ENCODE results near the gene BTBD16. TPM values are rescaled to one million over a fixed set of nuclear protein-coding genes. Genes with fewer than 3 reads are reported as not detected.

The BTBD16 gene
- total RNA-seq, 2 experiments from 2014 or later = not detected

DNA sequence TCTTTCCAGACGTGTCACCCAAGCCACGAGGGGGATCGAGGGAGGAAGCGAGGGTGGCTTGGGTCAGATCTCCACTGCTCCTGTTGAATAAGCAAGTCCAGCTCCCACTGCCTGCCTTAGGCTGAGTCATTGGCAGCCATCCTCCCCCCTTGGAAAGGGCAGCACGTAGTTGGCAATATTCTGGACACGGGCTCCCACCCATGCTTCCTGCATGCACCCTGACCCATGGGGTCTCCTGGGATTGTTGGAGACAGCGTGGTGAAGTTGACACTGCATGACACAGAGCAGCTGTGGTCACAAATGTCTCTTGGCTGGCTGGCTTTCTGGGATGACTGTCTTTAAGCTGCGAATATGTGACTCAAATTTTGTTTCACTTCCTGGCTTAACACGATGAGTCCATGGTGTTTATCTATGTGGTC, 11.2 kb downstream of the BTBD16 start:
- ChIA-PET POLR2A (no interaction called here), CTCF (interaction anchor here (1.0 kb wide), 1 partner anchor 17 kb away, joined by 3 read pairs; no protein-coding TSS in a partner anchor)
- ATAC-seq (no peak), DNase-seq (no peak)
- Mint-ChIP-seq H3K4me1 (ENCODE audit: low read depth) (no peaks in the 10 kb centered on the region), H3K27ac (no peak overlapping the region), H3K9me3 (ENCODE audit: insufficient read depth) (no peaks in the 10 kb centered on the region), H3K27me3 (ENCODE audit: low read depth) (peaks cover 15% of the 10 kb centered on the region), H3K4me3 (no peak overlapping the region), H3K36me3 (ENCODE audit: low read depth) (no peaks in the 10 kb centered on the region)

DNA sequence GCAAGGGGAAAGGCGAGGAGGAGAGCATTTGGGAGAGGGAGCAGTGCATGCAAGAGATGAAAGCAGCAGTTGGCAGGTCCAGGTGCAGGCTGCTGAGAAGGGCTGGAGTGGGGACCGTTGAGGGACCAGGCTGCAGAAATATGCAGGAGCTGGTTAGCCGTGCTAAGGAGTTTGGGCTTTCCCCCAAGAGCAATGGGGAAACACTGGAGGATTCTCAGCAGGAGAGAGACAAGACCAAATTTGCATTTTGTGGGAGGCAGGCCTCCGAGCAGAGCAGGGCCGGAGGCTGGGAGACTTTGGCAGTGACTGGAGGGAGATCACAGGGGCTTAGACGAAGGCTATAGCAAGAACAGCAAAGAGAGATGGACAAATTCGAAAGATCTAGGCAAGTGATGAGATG, 11.8 kb downstream of the BTBD16 start:
- no peak for ATAC-seq
- Mint-ChIP-seq H3K36me3 (ENCODE audit: low read depth) (no peaks in the 10 kb centered on the region), H3K9me3 (ENCODE audit: insufficient read depth) (no peaks in the 10 kb centered on the region), H3K4me1 (ENCODE audit: low read depth) (no peaks in the 10 kb centered on the region), H3K27ac (no peak overlapping the region), H3K27me3 (ENCODE audit: low read depth) (peaks cover 15% of the 10 kb centered on the region), H3K4me3 (no peak overlapping the region)
- POLR2A ChIA-PET = no interaction called here
- no peak for DNase-seq
- CTCF ChIA-PET = interaction anchor here (1.0 kb wide), 1 partner anchor 16 kb away, joined by 3 read pairs; no protein-coding TSS in a partner anchor

DNA sequence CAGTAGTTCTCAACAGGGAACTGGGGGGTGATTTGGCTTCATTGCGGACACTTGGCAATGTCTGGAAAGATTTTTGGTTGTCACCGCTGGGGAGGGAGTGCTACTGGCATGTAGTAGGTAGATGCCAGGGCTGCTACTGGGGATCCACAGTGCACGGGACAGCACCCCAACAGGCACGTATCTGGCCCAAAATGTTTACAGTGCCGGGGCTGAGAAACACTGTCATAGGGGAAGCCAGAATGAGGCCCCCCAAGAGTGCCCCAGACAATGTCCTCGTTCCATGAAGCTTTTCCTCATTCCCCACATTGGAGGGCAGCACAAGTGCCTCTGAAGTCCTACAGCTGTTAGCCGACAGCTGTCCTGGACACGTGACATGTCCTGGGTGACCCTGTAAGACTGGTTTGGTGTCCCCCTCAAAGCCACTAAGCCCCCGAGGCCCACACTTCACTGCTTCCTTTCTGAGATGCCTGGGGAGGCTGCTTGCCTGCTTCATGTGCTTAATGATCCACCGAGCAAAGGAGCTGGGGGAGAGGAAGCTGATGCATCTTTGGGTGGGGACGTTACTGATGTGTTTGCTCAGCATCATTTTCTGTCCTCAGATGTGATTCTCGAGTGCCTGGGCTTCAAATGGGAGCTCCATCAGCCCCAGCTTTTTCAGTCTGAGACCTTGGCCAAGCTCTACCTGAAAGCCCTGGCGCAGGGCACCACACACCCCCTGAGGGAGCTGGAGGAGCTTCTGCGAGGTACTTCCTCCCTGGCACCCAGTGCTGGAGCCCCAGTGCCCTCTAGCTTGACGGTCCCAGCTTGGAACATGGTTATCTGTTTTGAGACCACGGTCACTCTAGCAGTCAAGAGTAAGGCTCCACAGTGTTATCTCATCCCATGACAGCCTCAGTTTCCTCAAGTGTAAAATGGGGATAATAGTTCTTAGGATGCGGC, 14.7 kb downstream of the BTBD16 start:
- H3K27me3 Mint-ChIP-seq (ENCODE audit: low read depth) = peaks cover 11% of the 10 kb centered on the region
- H3K4me1 Mint-ChIP-seq (ENCODE audit: low read depth) = peaks cover 4% of the 10 kb centered on the region
- DNase-seq (no peak), ATAC-seq (no peak)
- no peaks in the 10 kb centered on the region for H3K9me3 Mint-ChIP-seq (ENCODE audit: insufficient read depth)
- POLR2A ChIA-PET = no interaction called here
- CTCF ChIA-PET = interaction anchor here (1.6 kb wide), 1 partner anchor 13 kb away, joined by 8 read pairs; no protein-coding TSS in a partner anchor
- no peaks in the 10 kb centered on the region for H3K36me3 Mint-ChIP-seq (ENCODE audit: low read depth)
- no peak overlapping the region for H3K27ac Mint-ChIP-seq
- no peak overlapping the region for H3K4me3 Mint-ChIP-seq

DNA sequence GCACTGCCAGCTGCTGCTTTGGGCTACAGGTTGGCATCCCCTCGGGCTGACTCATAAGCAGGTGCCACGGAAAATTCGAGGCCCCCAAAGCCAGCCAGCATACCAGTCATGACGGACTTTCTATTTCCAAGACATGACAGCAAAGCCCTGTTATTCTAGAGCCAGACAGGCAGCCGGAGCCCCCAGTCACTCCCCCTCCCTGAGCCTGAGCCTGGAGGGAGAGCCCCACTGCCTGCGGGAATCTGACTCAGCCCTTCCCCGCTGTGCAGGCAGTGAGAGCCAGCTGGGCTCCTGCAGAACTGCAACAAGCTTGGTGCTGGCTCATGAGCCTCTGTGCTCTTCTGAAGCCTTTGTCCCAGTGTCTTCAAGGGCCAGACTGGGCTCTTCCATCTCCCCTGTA, 15.8 kb downstream of the BTBD16 start:
- DNase-seq (no peak), ATAC-seq (no peak)
- POLR2A ChIA-PET = no interaction called here
- H3K4me1 Mint-ChIP-seq (ENCODE audit: low read depth) = peaks cover 4% of the 10 kb centered on the region
- no peak overlapping the region for H3K4me3 Mint-ChIP-seq
- CTCF ChIA-PET = interaction anchor here (1.6 kb wide), 1 partner anchor 12 kb away, joined by 8 read pairs; no protein-coding TSS in a partner anchor
- H3K27me3 Mint-ChIP-seq (ENCODE audit: low read depth) = peaks cover 8% of the 10 kb centered on the region
- H3K36me3 Mint-ChIP-seq (ENCODE audit: low read depth) = no peaks in the 10 kb centered on the region
- no peak overlapping the region for H3K27ac Mint-ChIP-seq
- no peaks in the 10 kb centered on the region for H3K9me3 Mint-ChIP-seq (ENCODE audit: insufficient read depth)

DNA sequence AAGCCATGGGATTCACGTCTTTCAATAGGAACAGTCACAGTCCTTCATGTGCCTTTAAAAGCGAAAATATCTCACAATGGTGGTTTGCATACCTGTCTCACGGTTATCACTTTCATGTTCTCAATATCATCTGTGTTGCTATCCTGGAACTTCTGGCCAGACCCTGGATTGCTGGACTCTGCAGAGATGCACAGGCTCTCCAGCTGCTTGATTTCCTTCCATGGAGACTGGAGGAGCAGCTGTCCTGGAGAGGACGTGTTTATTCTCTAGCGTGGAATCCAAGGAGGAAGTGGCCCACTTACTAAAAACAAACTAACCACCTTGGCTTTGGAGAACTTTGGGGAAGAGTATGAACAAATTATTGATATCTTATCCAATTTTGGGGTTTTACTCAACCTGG, 16.5 kb downstream of the BTBD16 start:
- peaks cover 7% of the 10 kb centered on the region for H3K27me3 Mint-ChIP-seq (ENCODE audit: low read depth)
- DNase-seq (no peak), ATAC-seq (no peak)
- H3K36me3 Mint-ChIP-seq (ENCODE audit: low read depth) = no peaks in the 10 kb centered on the region
- CTCF ChIA-PET = interaction anchor here (1.4 kb wide), 1 partner anchor 12 kb away, joined by 3 read pairs; no protein-coding TSS in a partner anchor
- H3K9me3 Mint-ChIP-seq (ENCODE audit: insufficient read depth) = no peaks in the 10 kb centered on the region
- H3K27ac Mint-ChIP-seq = no peak overlapping the region
- POLR2A ChIA-PET = no interaction called here
- H3K4me3 Mint-ChIP-seq = no peak overlapping the region
- H3K4me1 Mint-ChIP-seq (ENCODE audit: low read depth) = peaks cover 4% of the 10 kb centered on the region

DNA sequence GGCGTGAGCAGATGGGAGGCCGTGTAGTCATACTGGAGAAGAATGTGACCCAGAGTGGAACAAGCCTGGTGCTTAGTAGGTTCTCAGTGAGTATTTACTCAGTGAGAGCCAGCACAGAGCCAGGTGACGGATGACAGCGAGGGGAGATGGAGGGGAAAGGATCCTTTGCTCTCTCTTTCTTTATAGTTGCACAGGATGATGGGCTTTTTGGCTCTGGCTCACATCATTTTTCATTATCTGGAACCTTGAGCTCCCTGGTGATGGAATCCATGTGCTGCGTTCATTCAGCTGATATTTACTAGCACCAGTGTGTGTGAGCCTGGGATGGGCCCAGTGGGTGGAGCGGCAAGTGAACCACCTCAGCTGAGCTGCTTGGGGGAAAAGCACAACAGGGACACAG, 17.2 kb downstream of the BTBD16 start:
- H3K4me3 Mint-ChIP-seq = no peak overlapping the region
- H3K27ac Mint-ChIP-seq = no peak overlapping the region
- ChIA-PET POLR2A (no interaction called here), CTCF (interaction anchor here (1.4 kb wide), 1 partner anchor 11 kb away, joined by 3 read pairs; no protein-coding TSS in a partner anchor)
- H3K9me3 Mint-ChIP-seq (ENCODE audit: insufficient read depth) = no peaks in the 10 kb centered on the region
- peaks cover 3% of the 10 kb centered on the region for H3K27me3 Mint-ChIP-seq (ENCODE audit: low read depth)
- H3K4me1 Mint-ChIP-seq (ENCODE audit: low read depth) = peaks cover 4% of the 10 kb centered on the region
- H3K36me3 Mint-ChIP-seq (ENCODE audit: low read depth) = no peaks in the 10 kb centered on the region
- ATAC-seq (no peak), DNase-seq (no peak)

DNA sequence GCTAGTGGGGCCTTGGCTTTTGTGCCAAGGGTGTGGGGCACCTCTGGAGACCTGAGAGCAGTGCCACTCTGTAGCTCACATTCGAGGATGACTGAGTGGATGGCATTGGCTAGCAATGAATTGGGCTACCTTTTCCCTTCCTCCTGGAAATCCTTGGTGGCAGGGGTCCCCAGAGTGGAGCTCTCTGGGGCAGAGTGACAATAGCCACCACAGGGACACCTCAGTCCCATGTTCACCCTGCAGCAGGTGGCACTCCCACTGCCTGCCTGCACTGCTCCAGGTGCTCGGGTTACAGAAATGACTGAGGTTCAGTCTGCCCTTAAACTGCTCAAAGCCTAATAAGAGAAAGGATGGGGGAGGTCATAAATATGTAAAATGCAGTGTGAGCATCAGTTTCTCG, 17.8 kb downstream of the BTBD16 start:
- ChIA-PET CTCF (interaction anchor here (1.4 kb wide), 1 partner anchor 10 kb away, joined by 3 read pairs; no protein-coding TSS in a partner anchor), POLR2A (no interaction called here)
- H3K27me3 Mint-ChIP-seq (ENCODE audit: low read depth) = no peaks in the 10 kb centered on the region
- no peaks in the 10 kb centered on the region for H3K9me3 Mint-ChIP-seq (ENCODE audit: insufficient read depth)
- H3K27ac Mint-ChIP-seq = no peak overlapping the region
- no peak for DNase-seq
- no peaks in the 10 kb centered on the region for H3K36me3 Mint-ChIP-seq (ENCODE audit: low read depth)
- no peak overlapping the region for H3K4me3 Mint-ChIP-seq
- H3K4me1 Mint-ChIP-seq (ENCODE audit: low read depth) = peaks cover 10% of the 10 kb centered on the region
- ATAC-seq = no peak

DNA sequence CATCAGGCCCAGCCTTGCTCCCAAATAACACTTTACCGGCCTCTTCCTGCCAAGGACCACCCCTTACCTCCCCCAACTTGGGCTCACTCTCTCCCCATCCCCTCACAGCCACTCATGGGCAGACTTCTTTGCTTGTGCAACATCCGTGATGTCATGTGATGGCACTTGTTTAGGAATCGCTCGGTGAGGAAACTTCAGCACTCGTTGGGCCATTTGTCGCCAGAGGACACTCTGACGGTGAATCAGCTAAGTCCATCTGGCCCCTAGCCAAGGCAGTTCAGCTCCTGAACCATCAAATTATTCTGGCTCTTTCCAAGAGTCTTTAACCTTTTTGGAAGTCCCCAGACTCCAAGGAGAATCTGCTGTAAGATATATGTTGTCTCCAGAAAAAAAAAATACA, 19.2 kb downstream of the BTBD16 start:
- Mint-ChIP-seq H3K27me3 (ENCODE audit: low read depth) (no peaks in the 10 kb centered on the region), H3K4me1 (ENCODE audit: low read depth) (peaks cover 23% of the 10 kb centered on the region), H3K4me3 (no peak overlapping the region), H3K27ac (no peak overlapping the region), H3K36me3 (ENCODE audit: low read depth) (no peaks in the 10 kb centered on the region), H3K9me3 (ENCODE audit: insufficient read depth) (no peaks in the 10 kb centered on the region)
- DNase-seq (no peak), ATAC-seq (no peak)
- ChIA-PET POLR2A (no interaction called here), CTCF (no interaction called here)

DNA sequence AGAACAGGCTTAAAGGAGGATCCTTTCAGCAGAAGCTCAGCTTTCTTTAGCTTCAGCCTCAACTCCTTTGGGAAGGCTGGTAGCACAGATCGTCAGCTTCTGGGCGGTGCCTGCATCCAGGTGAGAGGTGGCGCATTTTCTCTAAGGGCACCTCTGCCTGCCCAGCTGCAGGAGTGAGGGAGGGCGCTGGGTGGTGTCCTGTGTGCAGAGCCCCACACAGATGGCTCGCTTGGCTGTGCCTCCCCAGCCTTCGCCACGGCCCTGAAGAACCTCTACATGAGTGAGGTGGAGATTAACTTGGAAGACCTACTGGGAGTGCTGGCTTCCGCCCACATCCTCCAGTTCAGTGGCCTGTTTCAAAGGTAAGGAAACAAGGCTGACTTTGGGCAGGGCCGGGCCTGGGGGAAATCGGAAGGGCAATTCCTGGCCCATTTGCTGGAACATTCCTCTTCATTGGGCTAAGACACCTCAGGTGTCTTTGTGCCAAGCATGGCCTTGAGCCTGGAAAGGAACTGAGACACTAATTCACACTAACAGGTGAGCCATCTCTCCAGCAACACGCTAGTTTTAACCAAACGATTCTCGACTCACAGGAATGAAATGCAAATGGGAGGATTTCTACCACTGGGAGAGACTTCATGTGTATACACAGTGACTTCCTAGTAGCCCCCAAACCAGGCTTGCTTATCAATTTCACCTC, 19.9 kb downstream of the BTBD16 start:
- Mint-ChIP-seq H3K27me3 (ENCODE audit: low read depth) (no peaks in the 10 kb centered on the region), H3K27ac (no peak overlapping the region), H3K4me1 (ENCODE audit: low read depth) (peaks cover 29% of the 10 kb centered on the region), H3K9me3 (ENCODE audit: insufficient read depth) (no peaks in the 10 kb centered on the region), H3K36me3 (ENCODE audit: low read depth) (no peaks in the 10 kb centered on the region), H3K4me3 (no peak overlapping the region)
- ATAC-seq (no peak), DNase-seq (no peak)
- ChIA-PET POLR2A (no interaction called here), CTCF (no interaction called here)

DNA sequence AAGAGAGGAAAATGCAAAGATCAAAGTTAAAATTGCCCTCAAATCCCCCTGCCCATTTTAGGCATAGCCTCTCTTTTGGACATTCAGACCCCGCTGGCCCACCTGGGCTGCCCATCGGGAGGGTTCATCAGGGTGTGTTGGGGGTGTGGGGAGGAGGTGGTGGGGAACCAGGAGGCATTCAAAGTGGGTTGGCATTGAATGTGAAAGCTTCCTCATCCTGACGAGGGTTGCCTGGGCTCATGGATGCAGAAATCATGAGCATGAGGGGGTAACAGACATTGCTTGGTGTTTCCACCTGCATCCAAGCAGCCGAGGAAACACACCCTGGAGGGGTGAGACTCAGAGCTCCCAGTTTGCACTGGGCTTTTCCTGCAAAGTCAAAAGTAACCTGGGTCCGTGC, 20.6 kb downstream of the BTBD16 start:
- H3K36me3 Mint-ChIP-seq (ENCODE audit: low read depth) = no peaks in the 10 kb centered on the region
- H3K27ac Mint-ChIP-seq = no peak overlapping the region
- H3K4me3 Mint-ChIP-seq = no peak overlapping the region
- no peaks in the 10 kb centered on the region for H3K9me3 Mint-ChIP-seq (ENCODE audit: insufficient read depth)
- POLR2A ChIA-PET = no interaction called here
- DNase-seq (no peak), ATAC-seq (no peak)
- CTCF ChIA-PET = no interaction called here
- H3K4me1 Mint-ChIP-seq (ENCODE audit: low read depth) = peaks cover 29% of the 10 kb centered on the region
- peaks cover 5% of the 10 kb centered on the region for H3K27me3 Mint-ChIP-seq (ENCODE audit: low read depth)

DNA sequence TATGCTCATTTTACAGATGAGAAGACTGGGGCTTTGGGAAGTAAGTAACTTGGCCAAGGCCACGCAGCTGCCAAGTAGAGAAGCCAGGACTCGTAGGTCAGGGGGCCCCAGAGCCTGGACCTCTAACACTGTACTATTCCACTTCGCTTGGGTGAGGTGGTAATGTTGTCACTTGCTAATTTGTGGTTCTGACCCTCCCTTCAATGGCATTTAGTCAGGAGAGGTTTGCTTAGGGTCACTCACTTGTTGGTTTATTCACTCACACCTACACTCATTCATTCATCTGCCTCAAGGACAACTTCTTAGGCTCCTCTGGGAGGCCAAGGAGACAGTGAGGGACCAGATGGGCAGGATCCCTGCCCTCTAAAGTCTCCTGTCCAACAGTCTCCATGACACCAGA, 21.3 kb downstream of the BTBD16 start:
- Mint-ChIP-seq H3K4me3 (no peak overlapping the region), H3K4me1 (ENCODE audit: low read depth) (peaks cover 29% of the 10 kb centered on the region), H3K36me3 (ENCODE audit: low read depth) (no peaks in the 10 kb centered on the region), H3K27me3 (ENCODE audit: low read depth) (peaks cover 9% of the 10 kb centered on the region), H3K27ac (no peak overlapping the region), H3K9me3 (ENCODE audit: insufficient read depth) (no peaks in the 10 kb centered on the region)
- DNase-seq = no peak
- POLR2A ChIA-PET = no interaction called here
- CTCF ChIA-PET = no interaction called here
- ATAC-seq = no peak

All from activated CD8-positive, alpha-beta T cell treated with anti-CD3 and anti-CD28 coated beads, Interleukin-2, amount 10 ng/mL, durations not matched to agents 7 days and 5 days (primary cell).